ENCODE data around the gene ROBO1. TPM values are rescaled to one million over a fixed set of nuclear protein-coding genes. Genes with fewer than 3 reads are reported as not detected.
A peak's percentile ranks its signal among the peaks of the same experiment; 100 is the strongest.

Gene ROBO1
- total and polyA plus RNA-seq, 2 experiments from 2014 or later, result 18.8 to 31.9 TPM

DNA sequence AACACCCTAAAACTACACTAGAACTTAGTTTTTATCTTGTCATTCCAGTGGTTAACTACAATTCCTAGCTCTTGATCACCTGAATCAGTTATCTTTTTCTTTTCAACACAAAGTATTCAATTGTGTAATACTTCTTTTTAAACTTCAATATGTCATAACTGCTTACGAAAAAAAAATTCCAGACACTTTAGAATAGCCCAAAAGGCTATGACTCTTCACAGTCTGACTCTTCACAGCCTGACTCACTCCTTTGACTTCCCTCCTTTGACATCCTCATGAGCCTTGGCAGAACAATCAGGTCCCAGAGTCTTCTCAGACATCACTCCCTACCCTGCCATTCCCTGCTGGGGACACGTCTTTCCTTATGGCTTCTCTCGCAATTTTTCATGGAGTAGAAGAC lies 727.1 kb downstream of the ROBO1 start:
- Histone ChIP-seq H4K20me1 (ENCODE audit: insufficient read depth) (no peaks in the 10 kb centered on the region), H3K27me3 (replicated peaks; ENCODE audit: insufficient read depth) (no peaks in the 10 kb centered on the region), H3K4me1 (ENCODE audit: insufficient read depth) (peaks cover 35% of the 10 kb centered on the region), H3K9me3 (ENCODE audit: low read depth) (no peaks in the 10 kb centered on the region), H3K79me2 (ENCODE audit: insufficient read depth) (no peaks in the 10 kb centered on the region), H3K36me3 (ENCODE audit: low read depth) (no peaks in the 10 kb centered on the region), H3K4me3 (no peak overlapping the region), H3K9ac (no peak overlapping the region), H3K4me2 (ENCODE audit: unreplicated experiment) (peak overlapping the region; percentile 36), H3F3A (ENCODE audit: insufficient read depth) (peaks cover 41% of the 10 kb centered on the region), H2AFZ (peak overlapping the region; percentile 28; the same call in 1 of the 2 replicates), H3K9me2 (ENCODE audit: insufficient read depth) (no peaks in the 10 kb centered on the region), H3K27ac (peak overlapping the region; percentile 58)
- peak; percentile 96 for DNase-seq
- WGBS, 2 experiments (ENCODE audit: low coverage in 1 of 2, low lambda C conversion rate in 2 of 2, missing lambda C conversion rate in 2 of 2), result 17 to 19% methylated on average over 3 of the region's 3 CpGs
- TF ChIP-seq EZH2 (IDR thresholded peaks at IDR 0.05; ENCODE audit: insufficient read depth, poor library complexity, severe bottlenecking) (no peak), EZH2phosphoT487 (IDR thresholded peaks at IDR 0.05; ENCODE audit: insufficient read depth, low read depth) (no peak)
- in situ Hi-C loops (cut with MboI), result no loop called here

DNA sequence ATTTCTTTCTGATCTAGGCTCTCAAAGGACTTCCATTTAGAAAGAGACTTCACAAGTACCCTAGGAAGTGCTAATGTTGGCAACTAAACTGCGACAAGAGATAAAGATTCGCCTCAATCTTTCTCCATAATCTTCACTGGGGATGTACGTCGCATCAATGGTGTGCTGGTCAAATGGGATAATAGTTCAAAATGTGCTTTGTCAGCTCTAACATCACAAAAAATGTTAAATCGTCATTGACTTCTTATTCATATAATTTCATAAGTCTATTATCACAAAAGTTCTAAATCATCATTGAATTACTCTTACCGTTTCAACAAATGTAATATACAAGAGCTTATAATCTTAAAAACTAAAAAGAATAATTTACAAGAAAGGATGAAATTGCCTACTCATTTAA lies 727.7 kb downstream of the ROBO1 start:
- Histone ChIP-seq H3K4me2 (ENCODE audit: unreplicated experiment) (peak overlapping the region; percentile 32), H3K9ac (no peak overlapping the region), H3F3A (ENCODE audit: insufficient read depth) (peaks cover 41% of the 10 kb centered on the region), H4K20me1 (ENCODE audit: insufficient read depth) (no peaks in the 10 kb centered on the region), H3K4me3 (no peak overlapping the region), H3K79me2 (ENCODE audit: insufficient read depth) (no peaks in the 10 kb centered on the region), H3K9me2 (ENCODE audit: insufficient read depth) (no peaks in the 10 kb centered on the region), H2AFZ (no peak overlapping the region), H3K9me3 (ENCODE audit: low read depth) (no peaks in the 10 kb centered on the region), H3K4me1 (ENCODE audit: insufficient read depth) (peaks cover 35% of the 10 kb centered on the region), H3K27me3 (replicated peaks; ENCODE audit: insufficient read depth) (no peaks in the 10 kb centered on the region), H3K27ac (peak overlapping the region; percentile 51), H3K36me3 (ENCODE audit: low read depth) (no peaks in the 10 kb centered on the region)
- in situ Hi-C loops (cut with MboI), result no loop called here
- WGBS, 2 experiments (ENCODE audit: low coverage in 1 of 2, low lambda C conversion rate in 2 of 2, missing lambda C conversion rate in 2 of 2), result 97 to 100% methylated on average over 6 of the region's 6 CpGs
- DNase-seq, result no peak
- TF ChIP-seq EZH2phosphoT487 (IDR thresholded peaks at IDR 0.05; ENCODE audit: insufficient read depth, low read depth) (no peak), EZH2 (IDR thresholded peaks at IDR 0.05; ENCODE audit: insufficient read depth, poor library complexity, severe bottlenecking) (no peak)

GRCh38 chr3:79039192-79039591 lies 728.6 kb downstream of the ROBO1 start:
- Histone ChIP-seq H3F3A (ENCODE audit: insufficient read depth) (peaks cover 41% of the 10 kb centered on the region), H3K9me3 (ENCODE audit: low read depth) (no peaks in the 10 kb centered on the region), H3K27me3 (replicated peaks; ENCODE audit: insufficient read depth) (no peaks in the 10 kb centered on the region), H3K9ac (no peak overlapping the region), H3K4me1 (ENCODE audit: insufficient read depth) (peaks cover 35% of the 10 kb centered on the region), H3K9me2 (ENCODE audit: insufficient read depth) (no peaks in the 10 kb centered on the region), H3K4me3 (no peak overlapping the region), H3K36me3 (ENCODE audit: low read depth) (no peaks in the 10 kb centered on the region), H3K27ac (peak overlapping the region; percentile 22; the same call in 1 of the 2 replicates), H4K20me1 (ENCODE audit: insufficient read depth) (no peaks in the 10 kb centered on the region), H3K4me2 (ENCODE audit: unreplicated experiment) (peak overlapping the region; percentile 19), H2AFZ (no peak overlapping the region), H3K79me2 (ENCODE audit: insufficient read depth) (no peaks in the 10 kb centered on the region)
- TF ChIP-seq EZH2phosphoT487 (IDR thresholded peaks at IDR 0.05; ENCODE audit: insufficient read depth, low read depth), result no peak
- TF ChIP-seq EZH2 (IDR thresholded peaks at IDR 0.05; ENCODE audit: insufficient read depth, poor library complexity, severe bottlenecking), result no peak
- in situ Hi-C loops (cut with MboI), result no loop called here
- WGBS, 2 experiments (ENCODE audit: low coverage in 1 of 2, low lambda C conversion rate in 2 of 2, missing lambda C conversion rate in 2 of 2), result 49 to 52% methylated on average over 6 of the region's 6 CpGs
- peak; percentile 77 for DNase-seq

DNA sequence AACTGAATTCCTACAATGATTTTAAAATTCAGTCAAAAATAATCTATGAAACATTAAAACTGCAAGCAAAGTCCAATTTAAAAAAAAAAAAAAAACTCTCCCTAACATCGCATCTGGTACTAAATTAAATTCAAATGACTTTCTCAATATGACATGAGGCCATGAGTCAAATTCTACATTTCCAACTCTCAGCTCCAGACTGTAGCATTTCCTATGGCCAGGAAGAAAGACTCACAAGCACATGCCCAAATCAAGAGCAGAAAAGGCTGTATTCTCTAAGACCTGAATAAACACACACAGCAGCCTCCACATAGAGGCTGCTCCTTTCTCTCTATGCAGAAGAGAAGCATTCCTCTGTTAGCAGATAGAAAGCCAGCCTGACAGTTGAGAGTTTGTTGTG lies 729.2 kb downstream of the ROBO1 start:
- peak overlapping the region; percentile 19 for H3K4me2 ChIP-seq (ENCODE audit: unreplicated experiment)
- peaks cover 35% of the 10 kb centered on the region for H3K4me1 ChIP-seq (ENCODE audit: insufficient read depth)
- H3K27ac ChIP-seq, result peak overlapping the region; percentile 21; the same call in 1 of the 2 replicates
- H3K4me3 ChIP-seq, result no peak overlapping the region
- in situ Hi-C loops (cut with MboI), result no loop called here
- H3K36me3 ChIP-seq (ENCODE audit: low read depth), result no peaks in the 10 kb centered on the region
- H3F3A ChIP-seq (ENCODE audit: insufficient read depth), result peaks cover 41% of the 10 kb centered on the region
- H3K9me2 ChIP-seq (ENCODE audit: insufficient read depth), result no peaks in the 10 kb centered on the region
- no peaks in the 10 kb centered on the region for H3K79me2 ChIP-seq (ENCODE audit: insufficient read depth)
- H3K27me3 ChIP-seq (replicated peaks; ENCODE audit: insufficient read depth), result no peaks in the 10 kb centered on the region
- H3K9ac ChIP-seq, result no peak overlapping the region
- no peaks in the 10 kb centered on the region for H3K9me3 ChIP-seq (ENCODE audit: low read depth)
- H2AFZ ChIP-seq, result no peak overlapping the region
- WGBS, 2 experiments (ENCODE audit: low coverage in 1 of 2, low lambda C conversion rate in 2 of 2, missing lambda C conversion rate in 2 of 2), result 10 to 24% methylated on average over 1 of the region's 1 CpG
- TF ChIP-seq EZH2 (IDR thresholded peaks at IDR 0.05; ENCODE audit: insufficient read depth, poor library complexity, severe bottlenecking) (no peak), EZH2phosphoT487 (IDR thresholded peaks at IDR 0.05; ENCODE audit: insufficient read depth, low read depth) (no peak)
- peak; percentile 47 for DNase-seq
- no peaks in the 10 kb centered on the region for H4K20me1 ChIP-seq (ENCODE audit: insufficient read depth)

DNA sequence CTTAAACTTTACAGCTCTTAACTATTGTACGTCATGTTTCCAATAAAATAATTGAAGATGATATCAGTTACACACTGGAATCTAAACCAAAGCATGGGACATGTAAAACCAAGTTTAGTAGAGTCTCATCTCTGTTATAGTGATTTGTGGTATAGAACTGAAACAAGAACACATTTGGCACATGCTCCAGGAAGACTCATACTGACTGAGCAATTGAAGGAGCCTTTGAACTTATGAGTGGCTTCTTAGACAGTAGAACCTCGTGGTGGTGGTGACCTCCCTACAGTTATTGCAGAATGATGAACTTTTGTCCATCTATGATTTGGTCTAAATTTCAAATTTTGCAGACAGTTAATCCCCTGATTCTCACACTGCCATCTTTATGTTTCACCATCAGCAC lies 729.7 kb downstream of the ROBO1 start:
- no peak overlapping the region for H3K9ac ChIP-seq
- H3K27ac ChIP-seq, result no peak overlapping the region
- no peaks in the 10 kb centered on the region for H3K36me3 ChIP-seq (ENCODE audit: low read depth)
- no peak overlapping the region for H2AFZ ChIP-seq
- TF ChIP-seq EZH2 (IDR thresholded peaks at IDR 0.05; ENCODE audit: insufficient read depth, poor library complexity, severe bottlenecking) (no peak), EZH2phosphoT487 (IDR thresholded peaks at IDR 0.05; ENCODE audit: insufficient read depth, low read depth) (no peak)
- H3K4me2 ChIP-seq (ENCODE audit: unreplicated experiment), result peak overlapping the region; percentile 19
- no peaks in the 10 kb centered on the region for H3K79me2 ChIP-seq (ENCODE audit: insufficient read depth)
- H3K9me2 ChIP-seq (ENCODE audit: insufficient read depth), result no peaks in the 10 kb centered on the region
- peak; percentile 62 for DNase-seq
- H3K27me3 ChIP-seq (replicated peaks; ENCODE audit: insufficient read depth), result no peaks in the 10 kb centered on the region
- H3K9me3 ChIP-seq (ENCODE audit: low read depth), result no peaks in the 10 kb centered on the region
- no peaks in the 10 kb centered on the region for H4K20me1 ChIP-seq (ENCODE audit: insufficient read depth)
- in situ Hi-C loops (cut with MboI), result no loop called here
- WGBS, 2 experiments (ENCODE audit: low coverage in 1 of 2, low lambda C conversion rate in 2 of 2, missing lambda C conversion rate in 2 of 2), result 32 to 45% methylated on average over 2 of the region's 2 CpGs
- peaks cover 41% of the 10 kb centered on the region for H3F3A ChIP-seq (ENCODE audit: insufficient read depth)
- peaks cover 40% of the 10 kb centered on the region for H3K4me1 ChIP-seq (ENCODE audit: insufficient read depth)
- no peak overlapping the region for H3K4me3 ChIP-seq
